Stimulated activated CD4-positive, alpha-beta T cell treated with anti-CD3 and anti-CD28 coated beads, Interleukin-1b, Interleukin-23, amount 100 ng/mL, for 1 hour (primary cell): ENCODE data around the gene COL20A1.

Experiments
- DNase-seq, 2 donors: peaks; one replicate each; pipeline ENCODE4 v3.0.0-alpha.2; 2020; ENCODE audit warnings: low read depth in 2 of 2

Gene COL20A1

DNA sequence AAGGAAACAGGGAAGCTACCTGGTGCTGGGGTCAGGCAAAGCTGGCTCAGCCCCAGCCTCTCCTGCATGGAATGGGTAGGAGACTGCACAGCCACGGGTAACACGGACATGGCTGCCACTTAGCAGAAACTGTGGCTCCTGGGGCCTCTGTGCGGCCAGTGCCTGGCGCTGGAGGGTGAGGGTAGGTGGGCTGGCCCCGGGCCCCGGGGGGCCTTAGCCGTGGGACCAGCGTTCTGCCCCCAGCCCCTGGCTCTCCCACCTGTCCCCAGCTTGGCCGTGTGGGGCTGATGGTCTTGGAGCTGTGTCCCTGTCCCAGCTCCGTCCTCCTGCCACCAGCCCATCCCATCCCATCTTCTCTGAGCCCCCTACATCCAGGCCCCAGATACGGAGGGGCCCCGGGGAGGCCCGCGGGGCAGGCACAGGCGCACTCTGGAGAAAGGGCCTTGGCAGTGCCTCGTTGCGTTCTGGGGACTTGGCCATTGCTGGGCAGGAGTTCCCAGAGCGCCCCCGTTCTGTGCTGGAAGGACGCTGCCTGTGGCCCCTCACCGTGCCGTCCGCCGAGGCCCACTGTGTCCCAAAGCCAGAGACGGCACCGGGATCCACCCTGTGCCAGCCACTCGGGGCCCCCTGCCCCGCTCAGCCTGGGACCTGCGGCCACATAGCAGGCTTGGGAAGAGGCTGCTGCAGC, 56.0 kb downstream of the COL20A1 start:
- no peak for DNase-seq

DNA sequence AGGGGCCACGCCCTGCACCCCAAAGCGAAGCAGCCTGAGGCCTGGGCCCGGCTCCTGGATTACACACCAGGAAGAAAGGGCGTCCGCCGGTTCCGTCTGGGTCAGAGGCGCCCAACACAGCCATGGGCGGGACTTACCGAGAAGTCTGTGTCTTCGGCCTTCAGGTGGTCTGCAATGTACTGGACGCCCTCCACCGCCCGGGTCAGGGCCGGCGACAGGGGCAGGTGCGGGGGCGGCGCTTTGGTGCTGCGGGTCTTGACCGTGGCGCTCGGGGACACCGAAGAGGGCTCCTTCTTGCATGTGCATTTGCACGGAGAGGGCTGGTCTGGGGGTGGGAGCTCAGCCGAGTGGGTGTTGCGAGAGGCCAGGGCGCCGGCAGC, 56.5 kb downstream of the COL20A1 start:
- DNase-seq: no peak

DNA sequence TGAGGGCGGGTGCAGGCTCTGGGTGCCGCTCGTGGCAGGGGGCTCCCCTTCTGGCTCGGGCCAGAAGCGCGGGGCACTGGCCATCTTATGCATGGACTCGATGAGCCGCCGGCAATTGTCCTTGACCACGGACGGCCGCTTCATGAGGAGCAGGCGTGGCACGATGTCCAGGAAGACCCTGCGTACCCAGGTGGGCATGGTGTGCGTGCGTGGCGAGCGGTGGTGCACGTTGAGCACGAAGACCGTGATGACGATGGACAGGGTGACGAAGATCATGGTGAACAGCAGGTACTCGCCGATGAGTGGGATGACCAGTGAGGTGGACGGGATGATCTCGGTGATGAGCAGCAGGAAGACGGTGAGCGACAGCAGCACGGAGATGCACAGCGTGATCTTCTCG, 57.2 kb downstream of the COL20A1 start:
- no peak for DNase-seq

DNA sequence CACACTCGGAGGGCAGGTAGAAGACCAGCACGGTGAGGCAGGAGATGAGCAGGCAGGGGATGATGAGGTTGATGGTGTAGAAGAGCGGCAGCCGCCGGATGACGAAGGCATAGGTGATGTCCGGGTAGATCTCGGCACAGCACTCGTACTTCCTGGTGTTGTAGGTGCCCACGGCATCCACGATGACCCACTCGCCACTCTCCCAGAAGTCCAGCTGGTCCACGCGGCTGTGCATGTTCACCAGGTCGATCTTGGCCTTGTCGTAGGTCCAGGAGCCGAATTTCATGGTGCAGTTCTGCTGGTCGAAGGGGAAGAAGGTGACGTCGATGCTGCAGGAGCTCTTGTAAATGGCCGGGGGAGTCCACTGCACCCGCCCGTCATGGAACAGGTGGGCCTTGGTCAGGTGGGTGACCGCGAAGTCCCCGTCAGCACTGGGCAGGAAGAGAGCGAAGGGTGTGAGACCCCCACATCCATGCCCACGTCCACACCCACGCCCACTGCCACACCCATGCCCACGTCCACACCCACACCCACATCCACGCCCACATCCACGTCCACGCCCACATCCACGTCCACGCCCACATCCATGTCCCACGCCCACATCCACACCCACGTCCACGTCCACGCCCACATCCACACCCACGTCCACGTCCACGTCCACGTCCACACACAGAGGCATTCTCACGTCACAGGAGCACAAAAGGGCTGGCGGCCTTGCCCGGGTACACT, 57.8 kb downstream of the COL20A1 start:
- no peak for DNase-seq

DNA sequence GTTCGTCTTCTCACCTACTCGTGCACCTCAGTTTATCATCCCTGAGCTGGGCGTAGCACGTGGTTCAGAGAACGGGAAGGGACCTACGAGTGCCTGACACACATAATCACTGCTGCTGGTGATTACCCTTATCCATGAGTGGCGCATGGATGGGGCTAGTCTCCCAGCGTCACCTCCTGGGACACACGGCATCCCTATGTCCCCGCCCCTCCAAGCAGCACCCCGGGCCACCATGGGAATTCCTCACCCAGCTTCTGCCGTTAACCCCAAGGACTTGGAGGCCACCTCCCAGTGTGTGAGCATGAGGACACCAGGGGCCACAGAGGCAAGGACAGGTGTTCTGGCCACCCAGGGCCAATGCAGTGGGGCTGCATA, 58.3 kb downstream of the COL20A1 start:
- no peak for DNase-seq

DNA sequence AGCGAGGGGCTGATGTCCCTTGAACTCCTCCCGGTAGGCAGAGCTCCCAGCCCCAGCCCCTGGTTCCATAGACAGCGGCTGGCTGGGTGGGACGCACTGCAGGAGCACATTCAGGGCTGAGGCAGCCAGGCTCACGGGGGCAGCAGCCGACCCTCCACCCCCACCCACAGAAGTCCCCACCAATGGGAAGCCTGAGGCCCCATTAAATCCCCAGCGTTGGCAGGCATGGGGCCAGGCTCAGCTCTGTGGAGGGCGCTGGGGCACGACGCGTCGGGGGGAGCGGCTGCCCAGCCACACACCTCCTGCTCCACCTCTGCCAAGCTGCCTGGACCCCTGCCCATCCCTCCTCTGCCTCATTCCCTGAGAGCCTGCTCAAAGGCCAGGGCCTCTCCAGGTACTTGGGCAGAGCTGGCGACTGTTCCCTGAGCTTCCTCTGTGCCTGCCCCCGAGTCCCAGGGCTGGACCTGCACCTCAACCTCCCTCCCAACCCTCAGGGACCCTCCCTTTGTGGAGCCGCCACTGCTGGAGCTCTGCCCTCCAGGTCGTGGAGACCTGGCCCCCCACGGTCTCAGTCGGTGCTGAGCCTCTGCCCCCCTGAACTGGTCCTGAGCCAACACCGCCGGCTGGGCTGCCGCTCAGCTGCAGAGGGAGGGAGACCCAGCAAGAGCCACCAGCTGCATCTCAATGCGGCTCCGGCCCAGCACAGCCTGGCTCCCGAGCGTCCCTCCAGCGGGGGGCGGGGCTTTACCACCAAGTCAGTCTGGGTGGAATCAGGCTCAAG, 59.0 kb downstream of the COL20A1 start:
- DNase-seq: no peak

DNA sequence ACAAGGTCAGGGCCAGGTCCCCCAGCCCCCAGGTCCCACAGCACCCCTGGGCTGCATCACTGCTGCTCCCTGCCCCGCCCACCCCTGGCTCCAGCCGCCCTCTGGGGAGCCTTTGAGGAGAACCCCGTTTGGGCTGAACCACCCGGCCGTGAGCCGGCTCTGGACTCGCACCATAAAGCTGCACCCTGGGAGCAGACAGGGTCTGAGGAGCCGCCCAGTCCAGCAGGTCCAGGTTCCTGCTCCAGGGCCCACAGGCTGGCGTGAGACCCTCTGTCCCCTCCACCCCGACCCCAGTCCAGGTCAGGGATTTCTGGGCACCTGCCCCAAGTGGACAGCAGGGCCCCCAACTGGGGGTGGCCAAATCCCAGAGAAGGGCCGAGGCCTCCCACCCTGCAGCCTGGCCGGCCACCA, 59.8 kb downstream of the COL20A1 start:
- no peak for DNase-seq

DNA sequence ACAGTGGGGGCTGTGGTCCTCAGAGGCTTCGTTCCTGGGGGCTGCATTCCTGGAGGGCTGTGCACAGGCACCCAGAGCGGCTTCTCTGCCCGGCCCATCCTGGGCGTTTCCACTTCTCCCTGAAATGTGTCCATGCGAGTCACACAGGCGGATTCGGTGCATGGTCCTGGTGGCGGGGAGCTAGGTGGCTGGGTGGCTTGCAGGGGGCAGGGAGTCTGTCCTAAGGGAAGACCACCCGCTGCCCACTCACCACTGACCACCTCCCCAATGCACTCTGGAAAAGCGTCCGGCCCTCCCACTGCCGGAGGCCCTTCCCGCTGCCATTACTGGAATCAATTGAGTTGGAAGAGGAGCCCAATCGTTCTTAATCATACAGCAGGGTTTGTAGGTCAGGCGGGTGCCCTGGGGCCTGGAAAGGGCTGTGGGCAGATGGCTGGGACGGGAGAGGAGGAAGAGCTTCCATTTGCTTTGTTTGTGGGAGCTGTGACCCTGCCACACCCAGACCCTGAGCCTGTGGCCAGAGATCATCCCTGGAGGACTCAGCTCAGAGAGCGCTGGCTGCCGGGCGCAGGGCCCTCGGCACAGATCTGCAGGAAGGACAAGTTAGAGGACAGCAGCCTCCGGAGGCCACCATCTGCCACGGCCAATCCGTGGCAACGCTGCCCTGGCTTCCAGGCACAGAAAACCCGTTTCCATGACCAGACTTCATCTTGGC, 61.8 kb downstream of the COL20A1 start:
- no peak for DNase-seq

DNA sequence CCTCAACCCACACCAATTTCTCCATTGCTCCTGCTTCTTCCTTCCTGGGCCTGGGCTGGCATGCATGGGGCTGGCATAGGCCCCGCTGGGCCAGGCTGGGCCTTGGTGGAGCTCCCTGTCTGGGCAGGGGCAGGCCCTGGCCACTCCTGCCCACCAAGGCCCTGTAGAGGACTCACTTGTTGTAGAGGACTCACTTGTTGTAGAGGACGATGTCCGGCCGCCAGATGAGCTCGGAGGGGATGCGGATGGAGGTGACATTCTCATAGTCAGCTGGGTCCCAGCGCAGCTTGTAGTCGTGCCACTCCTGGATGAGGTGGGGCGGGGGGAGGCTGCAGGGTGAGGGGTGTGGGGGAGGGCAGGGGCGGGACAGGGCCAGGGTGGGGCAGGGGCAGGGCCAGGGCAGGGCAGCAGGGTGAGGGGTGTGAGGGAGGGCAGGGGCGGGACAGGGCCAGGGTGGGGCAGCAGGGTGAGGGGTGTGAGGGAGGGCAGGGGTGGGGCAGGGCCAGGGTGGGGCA, 62.9 kb downstream of the COL20A1 start:
- DNase-seq: no peak

DNA sequence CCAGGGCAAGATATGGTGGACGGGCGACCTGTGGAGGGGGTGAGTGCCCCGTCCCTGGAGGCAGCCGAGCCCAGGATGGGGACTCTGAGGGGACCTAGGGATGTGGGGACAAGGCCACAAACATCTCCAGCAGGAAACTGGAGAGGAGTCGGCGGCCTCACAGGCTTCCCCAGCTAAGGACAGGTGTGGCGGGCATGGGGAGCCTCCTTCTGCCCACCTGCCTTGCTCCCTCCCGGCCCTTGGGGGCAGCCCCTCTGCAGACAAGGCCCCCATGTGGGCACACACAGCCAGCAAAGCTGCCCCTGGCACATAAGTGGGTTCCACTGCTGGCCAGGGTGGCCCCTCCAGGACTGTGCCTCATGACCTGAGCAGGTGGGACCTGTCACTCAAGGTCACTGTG, 63.5 kb downstream of the COL20A1 start:
- DNase-seq: no peak

DNA sequence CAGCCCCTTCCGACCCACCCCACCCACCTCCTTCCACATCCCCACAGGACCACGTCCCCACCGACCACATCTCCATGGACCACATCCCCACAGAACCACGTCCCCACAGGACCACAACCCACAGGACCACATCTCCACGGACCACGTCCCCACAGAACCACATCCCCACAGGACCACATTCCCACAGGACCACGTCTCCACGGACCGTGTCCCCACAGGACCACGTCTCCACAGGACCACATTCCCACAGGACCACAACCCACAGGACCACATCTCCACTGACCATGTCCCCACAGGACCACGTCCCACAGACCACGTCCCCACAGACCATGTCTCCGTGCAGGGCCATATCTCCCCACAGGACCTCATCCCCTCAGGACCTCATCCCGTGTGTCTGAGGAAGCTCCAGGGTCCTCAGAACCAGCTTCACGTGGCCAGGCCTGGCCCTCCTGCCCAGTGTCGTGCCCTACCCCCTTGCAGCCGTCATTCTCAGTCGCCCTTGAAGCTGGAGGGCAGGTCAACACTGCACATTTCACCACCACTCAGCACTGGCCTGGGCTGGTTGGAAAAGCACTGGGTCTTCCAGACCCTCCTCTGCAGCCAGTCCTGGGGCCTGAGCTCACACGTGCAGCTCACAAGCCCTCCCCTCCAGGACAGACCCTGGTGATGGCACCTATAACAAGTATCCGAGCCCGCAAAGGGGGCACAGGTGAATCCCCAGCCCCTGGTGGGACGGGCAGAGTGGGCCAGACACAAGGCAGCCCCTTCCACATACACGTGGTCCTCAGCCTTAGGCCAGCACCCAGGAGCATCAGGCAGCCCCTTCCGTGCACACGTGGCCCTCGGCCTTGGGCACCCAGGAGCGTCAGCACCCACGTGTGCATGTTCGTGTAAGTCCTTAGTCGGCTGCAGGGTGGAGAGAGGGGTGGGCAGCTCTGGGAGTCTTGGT, 64.2 kb downstream of the COL20A1 start:
- no peak for DNase-seq

DNA sequence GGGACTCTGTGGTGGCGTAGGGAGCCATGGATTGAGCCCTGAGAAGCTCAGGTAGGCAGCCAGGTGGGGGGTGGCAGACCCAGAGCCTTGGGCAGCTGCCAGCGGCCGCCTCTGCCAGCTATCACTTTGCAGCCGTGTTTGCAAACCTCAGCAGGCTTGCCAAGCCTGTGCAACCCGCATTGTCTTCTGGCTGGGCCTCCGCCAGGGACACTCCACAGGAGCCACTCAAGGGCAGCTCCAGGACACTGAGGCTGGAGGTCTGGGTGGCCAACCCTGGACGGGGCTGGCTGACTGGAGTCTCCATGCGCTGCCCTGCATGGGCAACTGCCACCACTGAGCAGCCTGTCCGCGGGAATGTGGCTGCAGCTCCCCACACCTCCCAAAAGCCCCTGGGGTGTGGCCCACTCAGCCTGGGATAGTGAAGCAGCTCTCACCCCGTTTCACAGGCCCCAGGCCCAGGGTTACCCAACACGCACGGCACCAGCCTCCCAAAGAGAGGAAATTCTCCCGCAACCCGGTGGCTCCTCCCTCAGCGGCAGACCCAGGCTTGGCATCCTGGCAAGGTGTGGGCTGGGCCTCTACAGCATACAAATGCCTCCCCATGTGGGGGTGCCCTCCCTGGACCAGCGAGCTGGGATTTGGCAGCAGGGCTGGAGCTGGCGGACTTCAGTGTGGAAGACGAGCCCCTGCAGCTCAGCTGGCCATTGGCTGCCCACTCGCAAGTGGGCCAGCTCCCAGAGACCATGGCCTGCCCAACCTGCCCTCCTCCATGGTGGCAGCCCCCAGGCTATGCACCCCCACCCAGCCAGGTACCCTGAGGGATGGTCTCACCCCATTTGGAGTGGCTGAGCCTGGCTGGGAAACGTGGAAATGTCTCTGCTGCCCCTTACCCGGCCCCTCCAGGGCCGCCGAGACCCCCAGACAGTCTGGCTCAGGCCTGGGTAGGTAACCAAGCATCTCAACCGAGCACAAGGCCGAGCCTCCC, 65.2 kb downstream of the COL20A1 start:
- no peak for DNase-seq

DNA sequence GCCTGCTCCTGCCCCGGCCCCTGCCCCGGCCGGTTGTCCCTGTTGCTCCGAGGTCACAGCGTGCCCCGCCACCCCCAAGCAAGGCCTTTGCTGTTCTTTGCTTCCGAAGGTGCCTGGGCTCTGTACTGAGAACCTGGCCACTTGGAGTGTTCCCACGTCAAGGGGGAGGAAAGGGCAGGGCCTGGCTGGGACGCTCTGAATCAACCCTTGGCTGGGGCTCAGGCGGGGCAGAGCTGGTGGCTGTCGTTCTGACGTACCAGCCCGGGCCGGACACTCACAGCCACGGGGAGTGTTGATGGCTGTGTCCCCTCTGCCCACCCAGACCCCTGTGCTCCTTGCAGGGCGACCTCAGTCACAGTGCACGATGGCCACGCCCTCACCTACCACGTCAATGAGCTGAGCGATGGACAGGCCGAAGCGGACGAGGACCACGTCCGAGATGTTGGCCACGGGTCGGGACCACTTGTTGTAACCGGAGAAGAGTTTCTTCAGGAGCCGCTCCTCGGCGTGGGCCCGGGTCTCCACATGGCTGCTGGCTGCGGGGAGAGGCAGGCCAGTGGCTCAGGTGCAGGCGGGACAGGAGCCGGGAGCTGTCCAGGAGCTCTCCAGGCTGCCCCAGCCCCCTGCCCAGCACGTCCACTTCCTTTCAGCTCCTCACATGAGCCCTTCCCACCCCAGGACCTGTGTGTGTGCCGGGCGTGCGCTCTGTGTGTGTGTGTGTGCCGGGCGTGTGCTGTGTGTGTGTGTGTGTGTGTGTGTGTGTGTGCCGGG, 66.4 kb downstream of the COL20A1 start:
- no peak for DNase-seq

DNA sequence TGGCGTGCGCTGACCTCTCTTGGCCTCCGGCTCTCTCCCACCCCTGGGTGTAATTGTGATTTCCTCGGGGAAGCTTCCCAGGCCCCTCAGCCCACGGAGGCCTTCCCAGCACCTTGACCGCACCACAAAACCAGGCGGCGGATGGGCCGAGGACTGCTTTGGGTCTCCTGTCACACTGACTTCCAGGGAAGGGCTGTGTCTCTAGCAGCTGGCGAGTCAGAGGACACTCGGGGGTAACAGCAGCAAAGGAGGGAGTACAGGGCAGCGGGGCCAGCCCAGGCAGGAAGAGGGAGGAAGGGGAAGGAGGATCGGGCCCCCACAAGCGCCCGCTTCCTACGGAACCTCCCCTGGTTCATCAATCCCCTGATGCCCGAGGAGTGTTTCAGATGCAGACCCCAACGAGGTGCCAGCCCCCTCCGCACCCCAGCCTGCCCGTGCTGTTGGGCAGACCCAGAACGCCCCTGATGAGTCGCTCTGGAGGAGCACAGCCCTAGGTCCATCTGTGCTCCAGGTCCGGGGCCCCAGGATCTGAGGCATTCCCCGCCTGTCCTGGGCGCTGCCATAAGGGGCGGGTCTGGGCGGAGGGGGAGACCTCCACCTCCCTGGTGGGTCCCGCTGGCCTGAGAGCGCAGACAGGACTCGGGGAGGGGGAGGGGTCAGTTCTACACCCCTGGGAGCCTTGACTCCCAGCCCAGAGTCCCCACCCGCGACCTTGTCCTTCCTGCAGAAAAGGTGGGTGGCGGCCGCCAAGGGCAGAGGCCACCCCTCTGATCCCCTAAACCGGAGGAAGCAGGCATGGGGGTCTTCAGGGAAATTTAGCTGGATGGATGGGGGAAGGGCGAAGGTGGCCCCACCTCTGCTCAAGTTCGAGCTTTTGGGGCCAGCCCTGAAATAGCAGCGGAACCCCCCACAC, 67.2 kb downstream of the COL20A1 start:
- DNase-seq: no peak

DNA sequence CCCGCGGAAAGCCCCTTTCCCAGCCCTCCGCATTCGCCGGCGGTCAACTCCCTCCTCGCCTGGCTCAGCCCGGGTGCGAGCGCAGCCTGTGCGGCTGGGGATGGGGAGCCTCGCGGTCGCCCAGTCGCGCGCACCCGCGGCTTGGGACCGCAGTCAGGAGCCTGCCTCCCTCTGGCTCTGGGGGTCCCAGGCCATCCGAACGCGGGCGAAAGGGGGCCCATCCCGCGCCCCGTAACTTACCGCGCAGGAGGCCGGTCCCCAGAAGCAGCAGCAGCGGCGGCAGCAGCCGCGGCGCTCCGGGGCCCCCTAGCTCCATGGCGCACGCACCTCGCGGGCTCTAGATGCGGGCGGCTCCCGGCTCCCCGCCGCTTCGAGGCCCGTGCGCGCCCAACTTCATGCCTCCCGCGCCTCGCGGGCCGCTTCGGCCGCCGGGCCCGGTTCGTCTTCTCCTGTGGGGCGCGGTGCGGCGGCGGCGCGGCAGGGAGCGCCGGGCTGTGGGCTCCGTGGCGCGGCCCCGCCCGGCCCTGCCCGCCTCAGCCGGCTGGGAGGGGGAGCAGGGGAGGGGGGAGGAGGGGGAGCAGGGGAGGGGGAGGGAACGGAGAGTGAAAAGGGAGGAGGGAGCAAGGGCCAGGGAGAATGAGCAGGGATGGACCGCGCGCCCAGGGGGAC, 68.0 kb downstream of the COL20A1 start, which contains the start of gene CHRNA4:
Gene CHRNA4, minus strand, starts transcription at position 500 of the 669 bp plus-strand sequence. Its CDS starts 184 bp downstream, at position 316.
- DNase-seq: no peak

DNA sequence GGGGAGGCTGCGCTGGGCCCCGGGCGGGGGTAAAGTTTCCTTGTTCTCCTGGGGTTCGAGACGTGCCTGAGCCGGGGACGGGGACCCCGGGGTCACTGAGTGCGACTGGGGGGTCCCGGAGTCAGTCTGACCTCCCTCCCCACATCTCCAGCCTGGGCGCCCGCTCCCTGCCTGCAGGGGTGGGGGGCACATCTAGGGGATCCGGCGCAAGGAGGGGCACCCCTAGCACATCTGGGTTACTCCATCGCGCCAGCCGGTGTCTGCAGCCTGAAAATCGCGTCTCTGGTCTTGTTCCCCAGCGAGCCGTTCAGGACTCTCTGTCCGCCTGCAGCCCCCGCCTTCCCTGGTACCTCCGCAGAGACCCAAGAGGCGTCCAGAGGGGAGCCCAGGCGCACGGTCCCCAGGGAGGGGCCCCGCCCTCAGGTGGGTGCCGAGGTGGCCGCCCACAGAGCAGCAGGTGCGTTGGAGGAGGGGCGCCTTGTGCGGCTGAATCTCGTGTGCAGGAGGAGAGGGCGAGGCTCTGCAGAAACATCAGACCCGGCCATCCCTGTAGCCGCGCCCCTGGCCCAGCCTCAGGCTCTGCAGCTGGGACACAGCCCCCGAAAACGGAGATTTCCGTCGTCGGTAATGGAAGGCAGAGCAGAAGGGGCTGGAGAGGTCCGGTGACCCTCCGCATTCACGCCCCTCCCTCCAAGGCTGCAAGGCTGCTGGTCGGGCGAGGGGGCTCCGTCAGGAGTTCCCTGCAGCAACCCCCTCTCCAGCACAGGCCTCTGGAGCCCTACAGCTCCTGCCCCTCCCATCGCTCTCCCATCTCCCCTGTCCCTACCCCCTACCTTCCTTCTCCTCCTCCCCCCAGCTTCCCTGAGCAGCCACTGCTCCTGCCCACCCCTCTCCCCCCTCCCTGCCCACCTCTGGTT, 68.8 kb downstream of the COL20A1 start:
- DNase-seq: no peak
